Sciatic nerve (tissue), 2 donors: ENCODE results near the gene BMI1. TPM values are rescaled to one million over a fixed set of nuclear protein-coding genes. Genes with fewer than 3 reads are reported as not detected.
"Not testable (repeated sequence)": the region's sequence is repeated elsewhere in the genome, so short reads cannot be mapped to it uniquely, and the experiment has no call there.

Experiments used
- ATAC-seq: fragments of 200-7000 bp; cut with Tn5 transposase; one replicate; pipeline ENCODE4 v1.9.1; 2020; ENCODE audit warnings: mild to moderate bottlenecking, moderate library complexity
- DNase-seq: peaks from one replicate; pipeline ENCODE4 v3.0.0-alpha.2; 2020; ENCODE audit warnings: low spot score
- intact Hi-C: fragments of 100-400 bp; cut with DNase I; formaldehyde crosslinking; loops from one replicate; pipeline ENCODE4 v1.14.2; 2022
- total RNA-seq: library from RNA; stranded (reverse); fragmentation: NEBNext Ultra II Directional; extraction: Animal tissue kit (Norgen Biotek cat#: 25700); gene quantifications from one replicate; pipeline ENCODE4 v1.2.1, GENCODE V29; 2021
- donor health status: DM: no; HTN: no; CAD: no.
- donor health status: DM: no; HTN: no; CAD: no.

Gene BMI1
- total RNA-seq: 62.7 TPM

DNA sequence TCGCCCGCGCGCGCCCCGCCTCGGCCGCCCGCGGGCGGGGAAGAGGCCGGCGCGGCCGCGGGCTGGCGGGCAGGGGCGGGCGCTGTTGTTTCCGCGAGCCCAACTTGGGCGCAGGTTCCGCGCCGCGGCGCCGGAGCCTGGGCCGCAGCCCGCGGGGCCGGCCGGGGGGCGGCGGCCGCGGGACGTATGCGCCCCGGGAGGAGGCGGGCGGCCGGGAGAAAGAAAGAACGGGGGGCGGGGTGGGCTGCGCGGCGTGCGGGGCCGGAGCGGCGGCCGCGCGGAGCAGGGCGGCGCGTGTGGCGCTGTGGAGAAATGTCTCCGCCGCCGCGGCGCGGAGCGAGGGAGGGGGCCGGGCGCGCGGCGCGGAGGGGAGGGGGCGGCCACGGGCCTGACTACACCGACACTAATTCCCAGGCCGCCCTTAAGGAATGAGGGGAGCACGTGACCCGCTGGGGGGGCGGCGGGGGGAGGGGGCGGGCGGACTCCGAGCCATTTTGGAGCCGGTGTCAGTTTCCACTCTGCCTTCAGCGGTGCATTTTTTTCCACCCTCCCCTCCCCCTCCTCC is at the start of gene BMI1:
TSS of gene BMI1 (plus strand) at position 509 of the 565 bp plus-strand sequence. CDS start 5,351 bp downstream, outside the sequence.
- peak; percentile 87 for DNase-seq
- peak; percentile 87 for ATAC-seq
- intact Hi-C loops: no loop called here

GRCh38 chr10:22271786-22272185 is 49.1 kb upstream of the BMI1 start:
- intact Hi-C loops: no loop called here
- ATAC-seq (no peak), DNase-seq (no peak)

GRCh38 chr10:22278441-22278782 is 42.5 kb upstream of the BMI1 start:
- no peak for ATAC-seq
- intact Hi-C loops: no loop called here
- no peak for DNase-seq

GRCh38 chr10:22280078-22280477 is 40.8 kb upstream of the BMI1 start:
- intact Hi-C loops: no loop called here
- DNase-seq (no peak), ATAC-seq (no peak)

DNA sequence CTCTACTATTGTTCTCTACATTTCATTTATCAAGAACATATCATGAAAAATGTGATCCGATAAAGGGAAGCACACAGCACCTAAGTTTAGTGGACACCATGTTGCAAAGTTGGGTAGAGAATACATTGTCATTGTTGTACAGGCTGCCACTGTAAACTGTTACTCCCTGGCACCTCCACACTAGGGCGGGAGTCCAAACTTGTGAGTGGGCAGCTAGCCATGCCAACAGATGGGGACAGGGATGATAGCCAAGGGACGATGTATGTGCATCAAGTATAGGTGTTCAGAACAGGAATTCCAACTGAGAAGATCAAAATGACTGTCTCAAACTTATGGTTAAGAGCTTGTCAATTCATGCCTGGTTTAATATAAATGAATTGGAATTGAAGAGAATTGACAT is 35.8 kb upstream of the BMI1 start:
- intact Hi-C loops: no loop called here
- ATAC-seq (no peak), DNase-seq (no peak)

GRCh38 chr10:22293747-22294404 is 27.0 kb upstream of the BMI1 start:
- intact Hi-C loops: no loop called here
- ATAC-seq (no peak), DNase-seq (no peak)

GRCh38 chr10:22294694-22295093 is 26.2 kb upstream of the BMI1 start:
- intact Hi-C loops: no loop called here
- DNase-seq (no peak), ATAC-seq (no peak)

- intact Hi-C loops: no loop called here
- DNase-seq (no peak), ATAC-seq (no peak)
These were observed 19.7 kb upstream of the BMI1 start for GRCh38 chr10:22301193-22301592.

GRCh38 chr10:22303461-22303860 is 17.4 kb upstream of the BMI1 start:
- no peak for DNase-seq
- intact Hi-C loops: no loop called here
- no peak for ATAC-seq

- intact Hi-C loops: no loop called here
- ATAC-seq: no peak
- no peak for DNase-seq
These were observed 15.2 kb upstream of the BMI1 start for GRCh38 chr10:22305721-22306120.

- ATAC-seq (no peak), DNase-seq (no peak)
- intact Hi-C loops: no loop called here
These were observed 12.5 kb upstream of the BMI1 start for GRCh38 chr10:22308390-22308789.

DNA sequence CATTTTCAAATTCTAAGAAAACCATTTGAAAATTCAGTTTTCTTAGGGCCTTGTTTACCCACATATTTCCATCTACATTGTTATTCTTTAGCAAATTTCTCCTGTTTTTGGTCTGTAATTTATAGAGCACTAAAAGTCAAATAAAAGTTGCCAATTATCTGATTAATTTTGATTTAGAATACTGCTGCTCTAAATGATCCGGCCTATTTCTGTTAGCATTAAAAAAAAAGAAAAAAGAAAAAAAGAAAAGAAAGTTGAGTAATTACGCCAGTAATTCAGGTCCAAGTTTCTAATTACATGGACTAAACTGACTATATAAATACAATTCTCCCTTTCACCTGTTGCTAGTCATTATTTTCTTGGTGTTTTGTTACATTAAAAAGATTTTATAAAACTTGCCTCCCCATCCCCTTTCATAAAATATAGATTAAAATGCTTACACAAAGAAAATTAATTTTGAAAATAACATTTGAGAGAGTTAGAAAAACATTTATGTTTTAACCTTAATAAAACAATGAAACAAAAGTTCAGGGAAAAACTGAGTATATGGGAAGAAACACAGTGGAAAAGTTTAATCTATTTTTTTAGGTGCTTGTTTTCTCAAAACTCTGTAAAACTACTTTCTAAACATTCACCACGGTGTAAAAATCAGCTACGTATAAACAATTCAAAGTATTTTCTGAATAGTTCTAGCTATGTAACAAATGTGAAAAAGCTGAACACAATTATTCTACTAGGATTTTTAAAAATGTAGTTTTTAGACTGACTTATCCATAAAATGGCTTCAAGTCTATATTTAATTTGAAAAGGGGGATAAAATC is 11.5 kb upstream of the BMI1 start:
- DNase-seq (no peak), ATAC-seq (no peak)
- intact Hi-C loops: no loop called here

DNA sequence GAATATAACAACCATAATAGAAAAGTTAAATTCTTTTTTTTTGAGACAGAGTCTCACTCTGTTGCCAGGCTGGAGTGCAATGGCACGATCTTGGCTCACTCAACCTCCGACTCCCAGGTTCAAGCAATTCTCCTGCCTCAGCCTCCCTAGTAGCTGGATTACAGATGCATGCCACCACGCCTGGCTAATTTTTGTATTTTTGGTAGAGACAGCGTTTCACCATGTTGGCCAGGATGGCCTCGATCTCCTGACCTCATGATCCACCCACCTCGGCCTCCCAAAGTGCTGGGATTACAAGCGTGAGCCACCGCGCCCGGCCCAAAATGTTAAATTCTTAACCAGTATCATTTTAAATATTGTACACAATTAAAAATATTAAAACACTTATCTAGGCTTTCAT is 10.9 kb upstream of the BMI1 start:
- not testable (repeated sequence) for DNase-seq, ATAC-seq
- intact Hi-C loops: loop anchor here (10.0 kb wide), 1 partner anchor 55 kb away; no protein-coding TSS in a partner anchor

DNA sequence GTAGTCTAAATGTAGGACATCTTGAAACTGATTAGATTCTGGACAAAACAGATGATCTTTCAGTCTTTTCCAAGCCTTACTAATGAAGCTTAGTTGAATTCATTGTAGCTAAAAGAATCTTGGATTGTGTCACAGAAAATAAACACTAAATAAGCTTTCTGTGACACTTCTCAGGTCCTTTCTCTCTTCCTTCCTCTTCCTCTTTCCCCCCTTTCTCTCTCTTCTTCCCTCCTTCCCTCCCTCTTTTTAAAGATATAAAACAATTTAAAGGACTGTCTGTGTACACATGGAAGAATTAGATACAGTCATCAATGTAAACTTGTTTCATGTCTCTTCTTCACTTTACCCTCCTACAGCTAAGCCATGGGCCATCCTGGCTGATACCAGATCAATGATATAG is 10.0 kb upstream of the BMI1 start:
- DNase-seq (no peak), ATAC-seq (no peak)
- intact Hi-C loops: loop anchor here (10.0 kb wide), 1 partner anchor 56 kb away; no protein-coding TSS in a partner anchor

- no peak for DNase-seq
- intact Hi-C loops: loop anchor here (10.0 kb wide), 1 partner anchor 60 kb away; no protein-coding TSS in a partner anchor
- no peak for ATAC-seq
These were observed 6.0 kb upstream of the BMI1 start for GRCh38 chr10:22314852-22315251.

DNA sequence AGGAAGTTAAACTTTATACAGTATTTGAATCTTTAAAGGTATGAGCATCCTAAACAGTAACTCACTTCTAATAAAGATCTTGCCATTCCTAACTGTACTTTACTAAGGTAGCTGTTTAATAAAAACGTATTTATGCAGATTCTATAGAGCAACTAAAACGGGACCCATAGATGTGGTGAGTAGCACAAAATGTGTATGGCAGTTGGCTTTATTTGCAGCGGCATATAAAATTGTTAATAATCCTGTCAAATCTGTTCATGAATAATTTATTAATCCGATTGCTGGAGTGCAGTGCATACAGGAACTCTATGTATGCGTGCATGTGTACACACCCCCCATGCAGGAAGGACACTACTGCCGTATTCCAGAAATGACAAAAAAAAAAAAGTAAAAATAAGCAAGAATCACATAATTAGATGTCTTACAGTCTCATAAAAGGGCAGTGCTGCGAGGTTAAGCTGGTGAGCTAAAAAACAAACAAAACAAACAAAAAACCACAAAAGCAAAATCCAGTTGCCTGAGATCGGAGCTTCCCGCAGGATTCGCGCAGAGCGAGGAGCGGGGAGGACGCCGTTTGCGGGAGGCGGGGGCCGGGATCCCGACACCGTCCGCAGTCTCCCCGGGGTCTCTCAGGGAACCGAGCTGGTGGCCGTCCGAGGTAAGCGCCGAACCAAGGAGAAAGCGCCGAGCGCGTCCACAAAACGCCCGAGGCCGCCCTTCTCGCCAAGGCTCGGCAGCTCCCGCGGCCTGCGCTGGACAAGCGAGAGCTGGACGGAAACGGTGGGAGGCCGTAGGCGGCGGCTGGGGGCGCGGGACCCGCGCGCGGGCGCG is 5.2 kb upstream of the BMI1 start:
- peak; percentile 3 for ATAC-seq
- no peak for DNase-seq
- intact Hi-C loops: loop anchor here (1.0 to 10.0 kb wide), 2 partner anchors 26 to 61 kb away; no protein-coding TSS in a partner anchor

- DNase-seq (peak; percentile 95), ATAC-seq (peak; percentile 95)
- intact Hi-C loops: loop anchor here (1.0 to 10.0 kb wide), 2 partner anchors 25 to 62 kb away; no protein-coding TSS in a partner anchor
These were observed 4.4 kb upstream of the BMI1 start, which contains the start of gene COMMD3 for GRCh38 chr10:22316286-22317075. TSS of gene COMMD3 (plus strand) at chr10:22316388. CDS start at chr10:22316418, 30 bp downstream.

DNA sequence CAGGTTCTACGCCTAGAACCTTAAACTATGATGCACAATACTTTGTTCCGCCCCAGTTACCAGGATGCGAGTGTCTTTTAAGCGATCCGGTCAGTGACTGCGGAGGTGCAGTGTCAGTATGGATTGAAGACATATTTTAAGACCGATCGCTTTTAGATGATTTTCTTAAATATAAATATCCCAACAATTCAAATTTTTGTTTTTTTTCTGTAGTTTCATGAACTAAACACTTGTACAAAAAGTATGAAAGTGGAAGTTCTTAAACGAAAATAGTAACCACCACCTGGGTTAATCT is 3.9 kb upstream of the BMI1 start:
- no peak for DNase-seq
- ATAC-seq: peak; percentile 17
- intact Hi-C loops: loop anchor here (10.0 kb wide), 1 partner anchor 62 kb away; no protein-coding TSS in a partner anchor
